Measurements from ENCODE around the gene KLHL36. TPM values are rescaled to one million over a fixed set of nuclear protein-coding genes. Genes with fewer than 3 reads are reported as not detected.

The KLHL36 gene
- 33.7 and 83.8 TPM in 2 replicates for total RNA-seq

GRCh38 chr16:84647828-84648594, at the start of gene KLHL36:
Gene KLHL36 (plus strand): TSS chr16:84648511. CDS start chr16:84650868, 2,357 bp downstream.

GRCh38 chr16:84617791-84618580, 30.3 kb upstream of the KLHL36 start, which contains the start of gene COTL1:
Gene COTL1 (minus strand): TSS chr16:84618078. CDS start chr16:84617914, 164 bp downstream.

GRCh38 chr16:84699712-84700445, 51.6 kb downstream of the KLHL36 start, which contains the start of gene USP10:
Gene USP10 (plus strand): TSS chr16:84700000. CDS start chr16:84700091, 91 bp downstream.

Other genes with a start within 250 kb of the KLHL36 start
- gene MEAK7, start 143.9 kb upstream of the KLHL36 start, total RNA-seq: 10.5 and 22.6 TPM in 2 replicates
- 75.0 and 153 TPM in 2 replicates for gene COTL1, start 30.4 kb upstream of the KLHL36 start, total RNA-seq
- 25.4 and 70.2 TPM in 2 replicates for gene USP10, start 51.5 kb downstream of the KLHL36 start, total RNA-seq
- gene CRISPLD2, start 171.5 kb downstream of the KLHL36 start, total RNA-seq: 0.19 and 0.65 TPM in 2 replicates